GM19025 (cell line): Measurements from ENCODE around the gene TOM1L1.

Experiments
- ATAC-seq: cut with Tn5 transposase; IDR thresholded peaks from one replicate; pipeline ENCODE4 v1.9.1; 2021; ENCODE audit warnings: mild to moderate bottlenecking, low read depth, moderate library complexity; ENCODE audit not compliant: unreplicated experiment

Gene TOM1L1

GRCh38 chr17:54983260-54983659 lies 82.6 kb downstream of the TOM1L1 start:
- no peak for ATAC-seq

DNA sequence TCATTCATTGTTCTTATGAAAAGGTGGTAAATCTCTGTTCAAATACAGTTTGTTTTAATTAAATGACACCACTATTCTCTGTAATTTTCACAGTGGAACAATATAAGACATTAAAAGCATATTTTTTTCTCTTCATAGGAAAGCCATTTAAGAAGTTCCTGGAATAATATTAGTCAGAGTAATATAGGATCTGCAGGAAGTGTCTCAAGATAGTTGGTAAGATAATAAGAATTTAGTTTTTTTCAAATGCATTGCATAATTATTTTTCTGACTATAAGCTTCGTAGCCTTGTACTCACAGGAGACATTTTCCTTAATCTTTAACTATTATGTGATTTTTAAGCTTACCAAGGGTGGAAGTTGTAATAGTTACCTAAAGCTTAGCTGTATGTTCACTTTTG lies 84.8 kb downstream of the TOM1L1 start:
- no peak for ATAC-seq

- ATAC-seq: no peak
These were observed 89.5 kb downstream of the TOM1L1 start for GRCh38 chr17:54990118-54990517.

DNA sequence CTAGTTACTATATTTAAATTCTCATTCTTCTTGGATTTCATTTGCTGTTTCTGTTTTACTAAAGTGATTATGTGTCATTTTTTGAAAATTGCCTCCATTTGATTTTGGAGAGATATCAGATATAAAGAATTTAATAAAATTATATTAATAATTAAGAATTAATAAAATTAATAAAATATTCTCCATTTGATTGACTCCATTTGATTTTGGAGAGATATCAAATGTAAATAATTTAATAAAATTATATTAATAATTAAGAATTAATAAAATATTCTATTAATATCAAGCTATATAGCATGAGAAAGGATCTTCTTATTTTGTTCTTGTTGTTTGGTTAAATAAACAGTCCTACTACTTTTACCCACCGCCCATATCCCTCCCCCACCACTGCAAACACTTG lies 90.9 kb downstream of the TOM1L1 start:
- ATAC-seq: no peak

GRCh38 chr17:54992797-54993639 lies 92.4 kb downstream of the TOM1L1 start:
- no peak for ATAC-seq

GRCh38 chr17:54996441-54996840 lies 95.8 kb downstream of the TOM1L1 start:
- no peak for ATAC-seq

GRCh38 chr17:55002458-55002857 lies 101.8 kb downstream of the TOM1L1 start:
- no peak for ATAC-seq

DNA sequence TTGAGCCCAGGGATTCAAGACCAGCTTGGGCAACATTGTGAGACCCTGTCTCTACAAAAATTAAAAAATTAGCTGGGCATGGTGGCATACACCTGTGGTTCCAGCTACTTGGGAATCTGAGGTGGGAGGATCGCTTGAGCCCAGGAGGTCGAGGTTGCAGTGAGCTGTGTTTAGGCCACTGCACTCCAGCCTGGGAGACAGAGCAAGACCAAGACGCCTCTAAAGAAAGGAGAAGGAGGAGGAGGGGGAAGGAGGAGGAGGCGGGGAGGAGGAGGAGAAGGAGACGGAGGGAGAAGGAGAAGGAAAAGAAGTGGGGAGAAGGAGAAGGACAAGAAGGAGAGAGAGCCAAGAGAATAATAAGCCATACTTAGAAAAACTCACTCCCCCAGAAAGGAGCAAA lies 103.8 kb downstream of the TOM1L1 start:
- ATAC-seq: no peak

GRCh38 chr17:55005520-55005919 lies 104.9 kb downstream of the TOM1L1 start:
- ATAC-seq: no peak
